NCI-H345 treated with DMSO at 0.1 percent for 48 hours (cell line): ENCODE results near the gene ZNF512B.
"Not testable (repeated sequence)": the region's sequence is repeated elsewhere in the genome, so short reads cannot be mapped to it uniquely, and the experiment has no call there.

Experiments
- DNase-seq: peaks from one replicate; lab custom pipeline; 2025; ENCODE audit not compliant: unreplicated experiment; lab: John Stamatoyannopoulos, UW

The ZNF512B gene

GRCh38 chr20:63969838-63970713 lies at the start of gene ZNF512B:
ZNF512B (minus strand) TSS chr20:63969930; CDS start chr20:63967950, 1,980 bp downstream.
- DNase-seq = peak; percentile 38

GRCh38 chr20:64015635-64016034 lies 45.9 kb upstream of the ZNF512B start:
- no peak for DNase-seq

GRCh38 chr20:64012385-64013154 lies 42.8 kb upstream of the ZNF512B start:
- DNase-seq = not testable (repeated sequence)

- DNase-seq = no peak
These were observed 41.6 kb upstream of the ZNF512B start for GRCh38 chr20:64011366-64011779.

- DNase-seq = no peak
These were observed 41.0 kb upstream of the ZNF512B start for GRCh38 chr20:64010711-64011237.

GRCh38 chr20:64009811-64010387 lies 40.2 kb upstream of the ZNF512B start:
- no peak for DNase-seq

- peak; percentile 24 for DNase-seq
These were observed 37.2 kb upstream of the ZNF512B start for GRCh38 chr20:64006902-64007301.

- no peak for DNase-seq
These were observed 36.8 kb upstream of the ZNF512B start for GRCh38 chr20:64006490-64006889.

- no peak for DNase-seq
These were observed 35.7 kb upstream of the ZNF512B start for GRCh38 chr20:64005394-64005793.

- no peak for DNase-seq
These were observed 34.4 kb upstream of the ZNF512B start for GRCh38 chr20:64003960-64004725.

- no peak for DNase-seq
These were observed 31.9 kb upstream of the ZNF512B start for GRCh38 chr20:64001607-64002011.

- no peak for DNase-seq
These were observed 31.2 kb upstream of the ZNF512B start for GRCh38 chr20:64000906-64001305.

- no peak for DNase-seq
These were observed 13.2 kb upstream of the ZNF512B start for GRCh38 chr20:63982937-63983336.

- DNase-seq = peak; percentile 98
These were observed 11.3 kb upstream of the ZNF512B start, which contains the start of gene PRPF6 for GRCh38 chr20:63980806-63981728. PRPF6 (plus strand) TSS chr20:63981132; CDS start chr20:63981246, 114 bp downstream.

GRCh38 chr20:63980317-63980805 lies 10.6 kb upstream of the ZNF512B start:
- DNase-seq = no peak

GRCh38 chr20:63979557-63980316 lies 10.0 kb upstream of the ZNF512B start, which contains the start of gene SAMD10:
SAMD10 (minus strand) TSS chr20:63979642; CDS start chr20:63979467, 175 bp downstream.
- peak; percentile 79 for DNase-seq

GRCh38 chr20:63979229-63979556 lies 9.5 kb upstream of the ZNF512B start:
- no peak for DNase-seq
